GM12891 (cell line): ENCODE measurements around the gene IRX4.

Source experiments
- POLR2A ChIP-seq: IDR thresholded peaks from 2 replicates; pipeline ENCODE4 v1.6.1; 2011; ENCODE audit warnings: low read depth, low read length, control low read depth
- POLR2AphosphoS5 ChIP-seq: IDR thresholded peaks from 2 replicates; pipeline ENCODE4 v1.6.1; 2011; ENCODE audit warnings: low read depth, low read length, control low read depth
- POU2F2 ChIP-seq: IDR thresholded peaks from 2 replicates; pipeline ENCODE4 v1.6.1; 2011; ENCODE audit warnings: low read depth, mild to moderate bottlenecking, control low read depth, low read length, moderate library complexity
- SPI1 ChIP-seq: IDR thresholded peaks from 2 replicates; pipeline ENCODE4 v1.6.1; 2011; ENCODE audit warnings: low read depth, low read length, control low read depth
- TAF1 ChIP-seq: IDR thresholded peaks from 2 replicates; pipeline ENCODE4 v1.6.1; 2011; ENCODE audit warnings: low read depth, low read length, control low read depth

DNA sequence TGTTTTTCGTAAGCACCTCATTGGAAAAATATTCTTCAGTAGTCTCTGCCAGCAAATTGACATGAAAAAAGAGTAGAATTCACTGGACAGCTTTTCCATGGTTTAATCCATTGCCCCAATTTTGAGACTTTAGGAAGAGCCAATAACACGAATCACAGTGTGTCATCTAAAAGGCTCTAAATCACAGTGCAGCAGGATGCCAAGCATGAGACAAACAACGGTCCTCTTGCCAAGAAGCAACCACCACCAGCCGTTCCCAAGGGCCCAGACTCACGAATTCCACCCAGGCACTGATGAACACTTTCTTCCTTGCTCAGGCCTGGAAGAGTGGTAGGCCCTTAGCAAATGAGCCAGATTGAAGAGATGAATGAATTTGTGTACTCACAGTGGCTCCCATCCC is 18.3 kb upstream of the IRX4 start:
- no peak for TF ChIP-seq POLR2A
- TF ChIP-seq POLR2AphosphoS5 = no peak
- no peak for TF ChIP-seq TAF1
- no peak for TF ChIP-seq POU2F2
- TF ChIP-seq SPI1 = no peak
